Measurements from ENCODE around the gene IGSF21. TPM values are rescaled to one million over a fixed set of nuclear protein-coding genes. Genes with fewer than 3 reads are reported as not detected.

Gene IGSF21
- total RNA-seq, 2 experiments from 2014 or later, result not detected

DNA sequence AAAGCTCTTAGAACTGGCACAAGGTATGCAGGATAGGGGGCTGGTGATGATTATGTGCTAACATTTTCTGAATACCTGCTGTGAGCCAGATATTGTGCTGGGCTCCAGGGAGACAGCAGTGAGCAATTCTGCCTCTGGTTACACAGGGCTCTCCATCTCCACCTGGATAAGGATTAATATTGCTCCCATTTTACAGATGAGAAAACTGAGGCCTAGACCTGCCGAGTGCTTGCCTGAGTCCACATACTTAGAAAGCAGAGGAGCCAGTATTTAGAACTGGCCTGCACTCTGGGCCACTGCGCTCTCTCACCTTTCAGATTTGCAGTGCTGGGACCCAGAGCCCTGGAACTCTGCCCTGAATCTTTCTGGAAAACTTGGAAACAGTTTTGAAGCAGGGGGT, 205.9 kb downstream of the IGSF21 start:
- no peak overlapping the region for H3K27ac Mint-ChIP-seq
- peaks cover 0 to 3% of the 10 kb centered on the region in 2 experiments for H3K27me3 ChIP-seq (ENCODE audit: control insufficient read depth in 1 of 2, insufficient read depth in 2 of 2, low read length in 2 of 2)
- no peaks in the 10 kb centered on the region for H3K36me3 ChIP-seq (ENCODE audit: insufficient read depth, low read length)
- ATAC-seq (ENCODE audit: poor library complexity), result no peak
- H3K4me1 Mint-ChIP-seq (ENCODE audit: low read depth), result no peaks in the 10 kb centered on the region
- H3K4me1 ChIP-seq (ENCODE audit: insufficient read depth, low read length), result no peaks in the 10 kb centered on the region
- H3K9me3 ChIP-seq (ENCODE audit: control insufficient read depth in 1 of 2, insufficient read depth in 1 of 2, low read length in 2 of 2), result no peaks in the 10 kb centered on the region
- POLR2A ChIA-PET, result no interaction called here
- no peak overlapping the region for H3K27ac ChIP-seq (ENCODE audit: low read depth in 1 of 2, low read length in 2 of 2)
- intact Hi-C loops (cut with DNase I, micrococcal nuclease), result no loop called here
- H3K9me3 Mint-ChIP-seq, result no peaks in the 10 kb centered on the region
- H3K36me3 Mint-ChIP-seq (ENCODE audit: low read depth), result no peaks in the 10 kb centered on the region
- no peak overlapping the region for H3K4me3 Mint-ChIP-seq
- no peak overlapping the region for H3K4me3 ChIP-seq (ENCODE audit: low read length)
- CTCF ChIA-PET, result no interaction called here
- TF ChIP-seq, protein P1, sequence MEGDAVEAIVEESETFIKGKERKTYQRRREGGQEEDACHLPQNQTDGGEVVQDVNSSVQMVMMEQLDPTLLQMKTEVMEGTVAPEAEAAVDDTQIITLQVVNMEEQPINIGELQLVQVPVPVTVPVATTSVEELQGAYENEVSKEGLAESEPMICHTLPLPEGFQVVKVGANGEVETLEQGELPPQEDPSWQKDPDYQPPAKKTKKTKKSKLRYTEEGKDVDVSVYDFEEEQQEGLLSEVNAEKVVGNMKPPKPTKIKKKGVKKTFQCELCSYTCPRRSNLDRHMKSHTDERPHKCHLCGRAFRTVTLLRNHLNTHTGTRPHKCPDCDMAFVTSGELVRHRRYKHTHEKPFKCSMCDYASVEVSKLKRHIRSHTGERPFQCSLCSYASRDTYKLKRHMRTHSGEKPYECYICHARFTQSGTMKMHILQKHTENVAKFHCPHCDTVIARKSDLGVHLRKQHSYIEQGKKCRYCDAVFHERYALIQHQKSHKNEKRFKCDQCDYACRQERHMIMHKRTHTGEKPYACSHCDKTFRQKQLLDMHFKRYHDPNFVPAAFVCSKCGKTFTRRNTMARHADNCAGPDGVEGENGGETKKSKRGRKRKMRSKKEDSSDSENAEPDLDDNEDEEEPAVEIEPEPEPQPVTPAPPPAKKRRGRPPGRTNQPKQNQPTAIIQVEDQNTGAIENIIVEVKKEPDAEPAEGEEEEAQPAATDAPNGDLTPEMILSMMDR (IDR thresholded peaks at IDR 0.05), result no peak
- DNase-seq, result no peak
- H3K27me3 Mint-ChIP-seq, result peaks cover 16% of the 10 kb centered on the region

DNA sequence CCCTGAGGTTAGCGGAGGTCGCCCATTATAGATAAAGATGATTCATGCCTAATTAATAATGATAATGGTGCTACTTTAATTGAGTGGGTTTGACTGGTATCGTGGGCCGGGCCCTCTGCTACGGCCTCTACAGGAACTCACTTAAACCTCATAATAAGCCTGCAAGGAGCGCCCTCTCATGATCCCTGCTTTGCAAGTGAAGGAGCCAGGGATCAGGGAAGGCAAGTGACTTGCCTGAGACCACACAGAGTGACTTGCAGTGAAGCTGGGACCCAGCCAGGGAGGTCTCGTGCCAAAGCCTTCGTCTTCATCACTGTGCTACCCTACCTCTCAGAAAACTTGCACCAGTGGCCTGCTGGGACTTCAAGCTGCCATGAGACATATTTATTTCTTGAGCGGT, 206.8 kb downstream of the IGSF21 start:
- peaks cover 0 to 3% of the 10 kb centered on the region in 2 experiments for H3K27me3 ChIP-seq (ENCODE audit: control insufficient read depth in 1 of 2, insufficient read depth in 2 of 2, low read length in 2 of 2)
- H3K36me3 ChIP-seq (ENCODE audit: insufficient read depth, low read length), result no peaks in the 10 kb centered on the region
- no peaks in the 10 kb centered on the region for H3K9me3 ChIP-seq (ENCODE audit: control insufficient read depth in 1 of 2, insufficient read depth in 1 of 2, low read length in 2 of 2)
- ChIA-PET CTCF (no interaction called here), POLR2A (no interaction called here)
- Mint-ChIP-seq H3K4me1 (ENCODE audit: low read depth) (no peaks in the 10 kb centered on the region), H3K27ac (no peak overlapping the region), H3K27me3 (peaks cover 21% of the 10 kb centered on the region), H3K9me3 (no peaks in the 10 kb centered on the region), H3K4me3 (no peak overlapping the region), H3K36me3 (ENCODE audit: low read depth) (no peaks in the 10 kb centered on the region)
- no peaks in the 10 kb centered on the region for H3K4me1 ChIP-seq (ENCODE audit: insufficient read depth, low read length)
- TF ChIP-seq, protein P1 (IDR thresholded peaks at IDR 0.05), result no peak
- no peak overlapping the region for H3K4me3 ChIP-seq (ENCODE audit: low read length)
- intact Hi-C loops (cut with DNase I, micrococcal nuclease), result no loop called here
- ATAC-seq (ENCODE audit: poor library complexity), result no peak
- no peak for DNase-seq
- no peak overlapping the region for H3K27ac ChIP-seq (ENCODE audit: low read depth in 1 of 2, low read length in 2 of 2)

DNA sequence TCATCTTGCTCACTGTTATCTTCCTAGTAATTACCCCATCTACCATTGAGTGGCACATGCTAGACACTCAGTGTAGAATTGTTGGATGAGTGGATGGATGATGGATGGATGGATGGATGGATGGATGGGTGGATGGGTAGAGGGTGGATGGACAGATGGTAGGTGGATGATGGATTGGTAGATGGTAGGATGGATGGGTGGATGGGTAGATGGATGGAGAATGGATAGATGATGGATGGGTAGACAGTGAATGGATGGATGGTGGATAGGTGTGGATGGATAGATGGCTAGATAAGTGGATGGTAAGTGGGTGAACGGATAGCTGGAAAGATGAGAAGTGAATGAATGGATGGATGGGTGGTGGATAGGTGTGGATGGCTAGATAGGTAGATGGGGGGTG, 207.9 kb downstream of the IGSF21 start:
- no peak overlapping the region for H3K4me3 Mint-ChIP-seq
- Histone ChIP-seq H3K27ac (ENCODE audit: low read depth in 1 of 2, low read length in 2 of 2) (no peak overlapping the region), H3K27me3 (ENCODE audit: control insufficient read depth in 1 of 2, insufficient read depth in 2 of 2, low read length in 2 of 2) (no peaks in the 10 kb centered on the region), H3K4me1 (ENCODE audit: insufficient read depth, low read length) (no peaks in the 10 kb centered on the region), H3K4me3 (ENCODE audit: low read length) (no peak overlapping the region), H3K9me3 (ENCODE audit: control insufficient read depth in 1 of 2, insufficient read depth in 1 of 2, low read length in 2 of 2) (no peaks in the 10 kb centered on the region), H3K36me3 (ENCODE audit: insufficient read depth, low read length) (no peaks in the 10 kb centered on the region)
- ATAC-seq (ENCODE audit: poor library complexity) (no peak), DNase-seq (no peak)
- no peak overlapping the region for H3K27ac Mint-ChIP-seq
- CTCF ChIA-PET, result no interaction called here
- no peaks in the 10 kb centered on the region for H3K4me1 Mint-ChIP-seq (ENCODE audit: low read depth)
- peaks cover 22% of the 10 kb centered on the region for H3K27me3 Mint-ChIP-seq
- H3K9me3 Mint-ChIP-seq, result no peaks in the 10 kb centered on the region
- H3K36me3 Mint-ChIP-seq (ENCODE audit: low read depth), result no peaks in the 10 kb centered on the region
- TF ChIP-seq, protein P1 (IDR thresholded peaks at IDR 0.05), result no peak
- POLR2A ChIA-PET, result no interaction called here
- intact Hi-C loops (cut with DNase I, micrococcal nuclease), result no loop called here

Measured in CD4-positive, alpha-beta T cell (primary cell).